Measurements from ENCODE around the gene PTPN13. TPM values are rescaled to one million over a fixed set of nuclear protein-coding genes. Genes with fewer than 3 reads are reported as not detected.
A peak's percentile ranks its signal among the peaks of the same experiment; 100 is the strongest.

PTPN13 gene
- total and polyA plus RNA-seq, 8 donors = 2.3 to 38.6 (median 5.4) TPM

GRCh38 chr4:86564795-86565194 lies 29.3 kb upstream of the PTPN13 start:
- peaks cover 0 to 16% (median 8%) of the 10 kb centered on the region in 4 donors for H3K4me1 ChIP-seq
- TF ChIP-seq, protein P1, sequence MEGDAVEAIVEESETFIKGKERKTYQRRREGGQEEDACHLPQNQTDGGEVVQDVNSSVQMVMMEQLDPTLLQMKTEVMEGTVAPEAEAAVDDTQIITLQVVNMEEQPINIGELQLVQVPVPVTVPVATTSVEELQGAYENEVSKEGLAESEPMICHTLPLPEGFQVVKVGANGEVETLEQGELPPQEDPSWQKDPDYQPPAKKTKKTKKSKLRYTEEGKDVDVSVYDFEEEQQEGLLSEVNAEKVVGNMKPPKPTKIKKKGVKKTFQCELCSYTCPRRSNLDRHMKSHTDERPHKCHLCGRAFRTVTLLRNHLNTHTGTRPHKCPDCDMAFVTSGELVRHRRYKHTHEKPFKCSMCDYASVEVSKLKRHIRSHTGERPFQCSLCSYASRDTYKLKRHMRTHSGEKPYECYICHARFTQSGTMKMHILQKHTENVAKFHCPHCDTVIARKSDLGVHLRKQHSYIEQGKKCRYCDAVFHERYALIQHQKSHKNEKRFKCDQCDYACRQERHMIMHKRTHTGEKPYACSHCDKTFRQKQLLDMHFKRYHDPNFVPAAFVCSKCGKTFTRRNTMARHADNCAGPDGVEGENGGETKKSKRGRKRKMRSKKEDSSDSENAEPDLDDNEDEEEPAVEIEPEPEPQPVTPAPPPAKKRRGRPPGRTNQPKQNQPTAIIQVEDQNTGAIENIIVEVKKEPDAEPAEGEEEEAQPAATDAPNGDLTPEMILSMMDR (IDR thresholded peaks at IDR 0.05) = no peak
- no peak for TF ChIP-seq POLR2AphosphoS5 (IDR thresholded peaks at IDR 0.05)
- TF ChIP-seq EP300 (IDR thresholded peaks at IDR 0.05) = no peak
- no peak for TF ChIP-seq POLR2A (IDR thresholded peaks at IDR 0.05)
- peak in 1 of 2 donors; percentile 22 for DNase-seq
- no peaks in the 10 kb centered on the region for H3K36me3 ChIP-seq
- 38 to 60% (median 41%) methylated on average over 5 of the region's 5 CpGs for WGBS, 5 donors
- H3K9me3 ChIP-seq = no peaks in the 10 kb centered on the region
- intact Hi-C loops (cut with DNase I; ENCODE audit: low total_unique reads) = no loop called here
- no peak overlapping the region for H3K4me3 ChIP-seq
- H3K27me3 ChIP-seq = no peaks in the 10 kb centered on the region
- H3K27ac ChIP-seq = no peak overlapping the region

- Histone ChIP-seq H3K4me3 (no peak overlapping the region), H3K27ac (no peak overlapping the region), H3K36me3 (no peaks in the 10 kb centered on the region), H3K9me3 (no peaks in the 10 kb centered on the region), H3K4me1 (peaks cover 0 to 8% (median 6%) of the 10 kb centered on the region in 4 donors), H3K27me3 (no peaks in the 10 kb centered on the region)
- TF ChIP-seq POLR2A (IDR thresholded peaks at IDR 0.05) (no peak), EP300 (IDR thresholded peaks at IDR 0.05) (no peak), POLR2AphosphoS5 (IDR thresholded peaks at IDR 0.05) (no peak)
- TF ChIP-seq, protein P1 (IDR thresholded peaks at IDR 0.05) = no peak
- DNase-seq = no peak
- intact Hi-C loops (cut with DNase I; ENCODE audit: low total_unique reads) = no loop called here
- WGBS, 5 donors = 72 to 80% (median 77%) methylated on average over 2 of the region's 2 CpGs
These were observed 28.5 kb upstream of the PTPN13 start for GRCh38 chr4:86565651-86566050.

DNA sequence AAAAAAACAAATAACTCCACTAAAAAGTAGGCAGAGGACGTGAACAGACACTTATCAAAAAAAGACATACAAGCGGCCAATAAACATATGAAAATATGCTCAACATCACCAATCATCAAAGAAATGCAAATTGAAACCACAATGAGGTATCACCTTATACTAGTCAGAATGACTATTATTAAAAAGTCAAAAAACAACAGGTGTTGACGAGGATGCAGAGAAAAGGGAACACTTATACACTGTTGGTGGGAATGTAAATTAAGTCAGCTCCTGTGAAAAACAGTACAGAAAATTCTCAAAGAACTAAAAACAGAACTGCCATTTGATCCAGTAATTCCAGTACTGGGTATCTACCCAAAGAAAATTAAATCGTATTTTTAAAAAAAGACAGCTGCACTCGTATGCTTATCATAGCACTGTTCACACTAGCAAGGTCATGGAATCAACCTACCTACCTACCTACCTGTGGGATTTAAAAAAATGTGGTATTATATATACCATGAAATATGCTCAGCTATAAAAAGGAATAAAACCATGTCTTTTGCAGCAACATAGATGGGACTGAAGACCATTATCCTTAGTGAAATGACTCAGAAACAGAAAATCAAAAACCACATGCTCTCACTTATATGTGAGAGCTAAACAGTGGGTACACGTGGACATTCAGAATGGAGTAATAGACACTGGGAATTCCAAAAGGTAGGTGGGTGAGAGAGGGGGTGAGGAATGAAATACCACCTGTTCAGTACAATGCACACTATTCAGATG lies 24.8 kb upstream of the PTPN13 start:
- Histone ChIP-seq H3K4me1 (no peaks in the 10 kb centered on the region), H3K27me3 (no peaks in the 10 kb centered on the region), H3K36me3 (no peaks in the 10 kb centered on the region), H3K4me3 (no peak overlapping the region), H3K27ac (no peak overlapping the region), H3K9me3 (no peaks in the 10 kb centered on the region)
- 74 to 85% (median 83%) methylated on average over 6 of the region's 6 CpGs for WGBS, 5 donors
- intact Hi-C loops (cut with DNase I; ENCODE audit: low total_unique reads) = no loop called here
- TF ChIP-seq EP300 (IDR thresholded peaks at IDR 0.05) (no peak), POLR2AphosphoS5 (IDR thresholded peaks at IDR 0.05) (no peak)
- DNase-seq = no peak

- H3K27ac ChIP-seq = no peak overlapping the region
- DNase-seq = no peak
- no peaks in the 10 kb centered on the region for H3K36me3 ChIP-seq
- no peaks in the 10 kb centered on the region for H3K27me3 ChIP-seq
- H3K9me3 ChIP-seq = no peaks in the 10 kb centered on the region
- 42 to 79% (median 69%) methylated on average over 6 of the region's 6 CpGs for WGBS, 5 donors
- intact Hi-C loops (cut with DNase I; ENCODE audit: low total_unique reads) = no loop called here
- TF ChIP-seq POLR2A (IDR thresholded peaks at IDR 0.05) (no peak), EP300 (IDR thresholded peaks at IDR 0.05) (no peak), POLR2AphosphoS5 (IDR thresholded peaks at IDR 0.05) (no peak)
- TF ChIP-seq, protein P1 (IDR thresholded peaks at IDR 0.05) = no peak
- no peak overlapping the region for H3K4me3 ChIP-seq
- peaks cover 0 to 5% (median 0%) of the 10 kb centered on the region in 4 donors for H3K4me1 ChIP-seq
These were observed 14.2 kb upstream of the PTPN13 start for GRCh38 chr4:86579941-86580340.

- WGBS, 5 donors = 13 to 32% (median 28%) methylated on average over 2 of the region's 2 CpGs
- peak overlapping the region in 2 of 4 donors; percentile 1 to 15 for H3K4me3 ChIP-seq
- H3K27me3 ChIP-seq = no peaks in the 10 kb centered on the region
- no peak for DNase-seq
- no peaks in the 10 kb centered on the region for H3K36me3 ChIP-seq
- no peak overlapping the region for H3K27ac ChIP-seq
- TF ChIP-seq POLR2A (IDR thresholded peaks at IDR 0.05) (no peak), POLR2AphosphoS5 (IDR thresholded peaks at IDR 0.05) (no peak), EP300 (IDR thresholded peaks at IDR 0.05) (no peak)
- TF ChIP-seq, protein P1 (IDR thresholded peaks at IDR 0.05) = no peak
- intact Hi-C loops (cut with DNase I; ENCODE audit: low total_unique reads) = no loop called here
- H3K4me1 ChIP-seq = peaks cover 0 to 17% (median 3%) of the 10 kb centered on the region in 4 donors
- no peaks in the 10 kb centered on the region for H3K9me3 ChIP-seq
These were observed 11.7 kb upstream of the PTPN13 start for GRCh38 chr4:86582410-86582809.
